ENCODE results near the gene CBLIF. TPM values are rescaled to one million over a fixed set of nuclear protein-coding genes. Genes with fewer than 3 reads are reported as not detected.

The CBLIF gene
- total and polyA plus RNA-seq, 2 of the 13 experiments (the other 11 are each of a cell fraction or from before 2014, with no cell fraction given), result not detected

DNA sequence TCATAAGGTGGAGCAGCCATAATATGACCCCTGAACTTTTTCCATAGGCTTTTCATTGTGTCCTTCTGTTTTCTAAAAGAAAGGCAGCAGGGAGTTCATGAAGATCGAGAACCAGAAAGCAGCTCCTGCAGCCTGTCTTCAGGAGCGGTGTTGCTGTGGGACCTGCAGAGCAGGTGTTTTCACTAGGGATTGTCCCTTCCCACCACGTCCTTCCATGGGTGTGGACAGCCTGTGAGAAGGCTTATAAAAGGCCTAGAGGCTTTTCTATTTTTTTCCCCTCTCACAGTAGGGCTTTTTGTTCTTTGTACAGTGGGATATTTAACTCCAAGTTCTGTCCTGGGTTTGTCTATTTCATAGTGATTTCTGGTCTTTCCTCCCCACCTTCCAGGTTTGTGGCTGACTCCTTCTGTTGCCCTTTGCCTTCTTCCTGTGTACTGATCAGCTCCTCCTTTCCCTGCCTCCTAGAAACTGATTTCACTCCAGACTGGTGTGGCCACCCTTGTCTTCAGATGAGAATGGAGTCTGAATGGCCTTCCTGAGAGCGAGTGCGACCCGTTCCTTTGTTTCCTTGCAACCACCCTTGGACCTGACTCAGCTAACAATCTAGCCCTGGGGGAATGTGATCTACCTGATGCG is 44.8 kb downstream of the CBLIF start (continued):
- TF ChIP-seq, protein P1, sequence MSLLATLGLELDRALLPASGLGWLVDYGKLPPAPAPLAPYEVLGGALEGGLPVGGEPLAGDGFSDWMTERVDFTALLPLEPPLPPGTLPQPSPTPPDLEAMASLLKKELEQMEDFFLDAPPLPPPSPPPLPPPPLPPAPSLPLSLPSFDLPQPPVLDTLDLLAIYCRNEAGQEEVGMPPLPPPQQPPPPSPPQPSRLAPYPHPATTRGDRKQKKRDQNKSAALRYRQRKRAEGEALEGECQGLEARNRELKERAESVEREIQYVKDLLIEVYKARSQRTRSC (CRISPR knock-in tag; IDR thresholded peaks at IDR 0.05; ENCODE audit: low read depth), result no peak
- no peak for TF ChIP-seq AGO1 (IDR thresholded peaks at IDR 0.05; ENCODE audit: low read depth, low read length, poor library complexity, severe bottlenecking)
- TF ChIP-seq, protein P2, sequence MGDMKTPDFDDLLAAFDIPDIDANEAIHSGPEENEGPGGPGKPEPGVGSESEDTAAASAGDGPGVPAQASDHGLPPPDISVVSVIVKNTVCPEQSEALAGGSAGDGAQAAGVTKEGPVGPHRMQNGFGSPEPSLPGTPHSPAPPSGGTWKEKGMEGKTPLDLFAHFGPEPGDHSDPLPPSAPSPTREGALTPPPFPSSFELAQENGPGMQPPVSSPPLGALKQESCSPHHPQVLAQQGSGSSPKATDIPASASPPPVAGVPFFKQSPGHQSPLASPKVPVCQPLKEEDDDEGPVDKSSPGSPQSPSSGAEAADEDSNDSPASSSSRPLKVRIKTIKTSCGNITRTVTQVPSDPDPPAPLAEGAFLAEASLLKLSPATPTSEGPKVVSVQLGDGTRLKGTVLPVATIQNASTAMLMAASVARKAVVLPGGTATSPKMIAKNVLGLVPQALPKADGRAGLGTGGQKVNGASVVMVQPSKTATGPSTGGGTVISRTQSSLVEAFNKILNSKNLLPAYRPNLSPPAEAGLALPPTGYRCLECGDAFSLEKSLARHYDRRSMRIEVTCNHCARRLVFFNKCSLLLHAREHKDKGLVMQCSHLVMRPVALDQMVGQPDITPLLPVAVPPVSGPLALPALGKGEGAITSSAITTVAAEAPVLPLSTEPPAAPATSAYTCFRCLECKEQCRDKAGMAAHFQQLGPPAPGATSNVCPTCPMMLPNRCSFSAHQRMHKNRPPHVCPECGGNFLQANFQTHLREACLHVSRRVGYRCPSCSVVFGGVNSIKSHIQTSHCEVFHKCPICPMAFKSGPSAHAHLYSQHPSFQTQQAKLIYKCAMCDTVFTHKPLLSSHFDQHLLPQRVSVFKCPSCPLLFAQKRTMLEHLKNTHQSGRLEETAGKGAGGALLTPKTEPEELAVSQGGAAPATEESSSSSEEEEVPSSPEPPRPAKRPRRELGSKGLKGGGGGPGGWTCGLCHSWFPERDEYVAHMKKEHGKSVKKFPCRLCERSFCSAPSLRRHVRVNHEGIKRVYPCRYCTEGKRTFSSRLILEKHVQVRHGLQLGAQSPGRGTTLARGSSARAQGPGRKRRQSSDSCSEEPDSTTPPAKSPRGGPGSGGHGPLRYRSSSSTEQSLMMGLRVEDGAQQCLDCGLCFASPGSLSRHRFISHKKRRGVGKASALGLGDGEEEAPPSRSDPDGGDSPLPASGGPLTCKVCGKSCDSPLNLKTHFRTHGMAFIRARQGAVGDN (CRISPR knock-in tag; IDR thresholded peaks at IDR 0.05), result no peak
- TF ChIP-seq SNAPC2 (CRISPR knock-in tag; IDR thresholded peaks at IDR 0.05), result no peak

DNA sequence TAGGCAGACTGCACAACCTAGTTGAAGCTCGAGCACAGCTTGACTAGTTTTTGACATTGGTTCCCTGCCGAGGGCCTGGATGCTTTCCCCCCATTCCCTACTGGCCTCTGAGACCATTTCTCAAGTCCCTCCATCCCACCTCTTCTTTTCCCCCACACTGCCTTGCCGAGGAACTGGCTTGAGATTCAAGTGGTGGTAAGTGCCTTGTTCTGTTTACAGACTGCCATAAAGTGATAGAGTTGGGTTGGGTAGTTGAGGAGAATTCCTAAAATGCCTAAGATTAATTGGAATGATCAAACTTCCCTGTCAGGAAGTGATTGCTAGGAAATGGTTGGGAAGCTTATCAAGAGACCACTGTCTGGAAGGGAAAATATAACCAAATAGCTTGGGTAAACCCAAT is 50.9 kb downstream of the CBLIF start:
- WGBS (ENCODE audit: low lambda C conversion rate), result 91% methylated on average over 3 of the region's 3 CpGs
- H3K36me3 ChIP-seq (replicated peaks in 1 of 2; ENCODE audit: control insufficient read depth in 1 of 2, insufficient read depth in 2 of 2, low read length in 2 of 2), result peaks cover 13 to 17% of the 10 kb centered on the region in 2 experiments; a peak in 4 of 5 replicates
- H3K79me2 ChIP-seq (ENCODE audit: insufficient read depth, low read length), result no peaks in the 10 kb centered on the region
- no peak overlapping the region for H3K4me3 ChIP-seq (replicated peaks in 1 of 3; ENCODE audit: insufficient read depth in 1 of 3, low read depth in 2 of 3, low read length in 3 of 3)
- POLR2A ChIA-PET, result no interaction called here
- no peak overlapping the region for H3K9ac ChIP-seq (ENCODE audit: insufficient read depth, low read depth, low read length)
- ATAC-seq (no peak), DNase-seq (ENCODE audit: low spot score) (no peak), FAIRE-seq (no peak)
- TF ChIP-seq NBN (conservative IDR thresholded peaks at IDR 0.05) (no peak), ZNF83 (CRISPR knock-in tag; IDR thresholded peaks at IDR 0.05; ENCODE audit: borderline replicate concordance) (no peak), HOXA7 (CRISPR knock-in tag; IDR thresholded peaks at IDR 0.05) (no peak), KDM4B (CRISPR knock-in tag; IDR thresholded peaks at IDR 0.05) (no peak), ZNF776 (CRISPR knock-in tag; IDR thresholded peaks at IDR 0.05) (no peak), ZNF160 (CRISPR knock-in tag; IDR thresholded peaks at IDR 0.05) (no peak), HIVEP1 (CRISPR knock-in tag; IDR thresholded peaks at IDR 0.05) (no peak), SNAPC2 (CRISPR knock-in tag; IDR thresholded peaks at IDR 0.05) (no peak), ZNF569 (CRISPR knock-in tag; IDR thresholded peaks at IDR 0.05; ENCODE audit: borderline replicate concordance) (no peak)
- TF ChIP-seq, protein P3, sequence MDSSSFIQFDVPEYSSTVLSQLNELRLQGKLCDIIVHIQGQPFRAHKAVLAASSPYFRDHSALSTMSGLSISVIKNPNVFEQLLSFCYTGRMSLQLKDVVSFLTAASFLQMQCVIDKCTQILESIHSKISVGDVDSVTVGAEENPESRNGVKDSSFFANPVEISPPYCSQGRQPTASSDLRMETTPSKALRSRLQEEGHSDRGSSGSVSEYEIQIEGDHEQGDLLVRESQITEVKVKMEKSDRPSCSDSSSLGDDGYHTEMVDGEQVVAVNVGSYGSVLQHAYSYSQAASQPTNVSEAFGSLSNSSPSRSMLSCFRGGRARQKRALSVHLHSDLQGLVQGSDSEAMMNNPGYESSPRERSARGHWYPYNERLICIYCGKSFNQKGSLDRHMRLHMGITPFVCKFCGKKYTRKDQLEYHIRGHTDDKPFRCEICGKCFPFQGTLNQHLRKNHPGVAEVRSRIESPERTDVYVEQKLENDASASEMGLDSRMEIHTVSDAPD (CRISPR knock-in tag; IDR thresholded peaks at IDR 0.05), result no peak
- H3K27ac ChIP-seq (ENCODE audit: extremely low read length, insufficient read depth, low read length), result no peak overlapping the region
- H2AFZ ChIP-seq (ENCODE audit: low read length), result no peak overlapping the region
- no peaks in the 10 kb centered on the region for H4K20me1 ChIP-seq (ENCODE audit: insufficient read depth, low read length)
- CTCF ChIA-PET (ENCODE audit: low intra/inter-chr PET ratio, low total read pairs), result no interaction called here
- H3K4me2 ChIP-seq (ENCODE audit: low read depth, low read length), result no peak overlapping the region
- H3K9me3 ChIP-seq (ENCODE audit: low read length), result no peaks in the 10 kb centered on the region
- H3K27me3 ChIP-seq (ENCODE audit: control insufficient read depth in 1 of 2, insufficient read depth in 2 of 2, low read length in 2 of 2), result no peaks in the 10 kb centered on the region
- in situ Hi-C loops (cut with HindIII; ENCODE audit: extremely low pct_ligation_motif_present, low pct_unique_long_range_greater_than_20kb), result no loop called here
- no TSS peak for BruUV-seq (replicated peaks)
- no peaks in the 10 kb centered on the region for H3K4me1 ChIP-seq (ENCODE audit: insufficient read depth, low read length)
- intact Hi-C loops (cut with micrococcal nuclease; ENCODE audit: unreplicated experiment), result no loop called here
